ENCODE measurements around the gene SLC13A3. TPM values are rescaled to one million over a fixed set of nuclear protein-coding genes. Genes with fewer than 3 reads are reported as not detected.

The SLC13A3 gene
- total RNA-seq, 1 experiment from 2014 or later = 17.5 TPM

DNA sequence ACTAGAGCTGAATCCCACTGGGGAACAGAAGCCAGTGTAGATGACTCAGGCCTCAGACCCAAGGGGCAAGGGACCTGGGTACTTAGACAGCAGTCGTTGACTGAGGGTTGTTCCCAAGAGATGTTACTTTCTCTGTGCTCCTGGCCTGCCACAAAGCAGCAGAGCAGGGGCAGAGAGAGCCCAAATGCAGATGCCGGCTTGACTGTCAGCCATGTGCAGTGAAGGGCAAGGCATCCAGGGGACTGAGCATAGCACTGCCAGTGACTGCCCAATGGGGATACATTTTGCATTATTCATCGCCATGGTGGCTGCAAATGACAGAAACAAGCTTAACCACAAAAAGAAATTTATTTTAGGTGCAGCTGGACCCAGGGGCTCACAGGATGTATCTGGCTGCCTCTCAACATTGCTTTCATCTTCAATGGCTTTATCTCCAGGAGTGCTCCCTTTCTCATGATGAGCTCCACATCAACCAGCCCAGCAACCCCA lies 45.6 kb upstream of the SLC13A3 start:
- no peaks in the 10 kb centered on the region for H3K27me3 ChIP-seq (ENCODE audit: insufficient read depth, low read length)
- H3T11ph ChIP-seq (ENCODE audit: low read length) = no peak overlapping the region
- H3K4me1 ChIP-seq (ENCODE audit: insufficient read depth, low read length) = no peaks in the 10 kb centered on the region; the same call in 1 of the 2 replicates
- no peak overlapping the region for H3K4me2 ChIP-seq (ENCODE audit: insufficient read depth, insufficient read length, low read length)
- no peaks in the 10 kb centered on the region for H3K79me2 ChIP-seq (ENCODE audit: insufficient read depth, low read length)
- Mint-ChIP-seq H3K4me3 (no peak overlapping the region; a peak in 1 of 5 replicates), H3K9me3 (peaks cover 0 to 2% of the 10 kb centered on the region in 2 experiments), H3K27ac (no peak overlapping the region), H3K36me3 (ENCODE audit: insufficient read depth in 1 of 3, low read depth in 3 of 3) (no peaks in the 10 kb centered on the region; a peak in 1 of 7 replicates), H3K27me3 (ENCODE audit: low read depth) (no peaks in the 10 kb centered on the region), H3K4me1 (peaks cover 14 to 37% of the 10 kb centered on the region in 2 experiments)
- H2AK5ac ChIP-seq (ENCODE audit: insufficient read length, low read length) = no peak overlapping the region
- TF ChIP-seq, protein P1, sequence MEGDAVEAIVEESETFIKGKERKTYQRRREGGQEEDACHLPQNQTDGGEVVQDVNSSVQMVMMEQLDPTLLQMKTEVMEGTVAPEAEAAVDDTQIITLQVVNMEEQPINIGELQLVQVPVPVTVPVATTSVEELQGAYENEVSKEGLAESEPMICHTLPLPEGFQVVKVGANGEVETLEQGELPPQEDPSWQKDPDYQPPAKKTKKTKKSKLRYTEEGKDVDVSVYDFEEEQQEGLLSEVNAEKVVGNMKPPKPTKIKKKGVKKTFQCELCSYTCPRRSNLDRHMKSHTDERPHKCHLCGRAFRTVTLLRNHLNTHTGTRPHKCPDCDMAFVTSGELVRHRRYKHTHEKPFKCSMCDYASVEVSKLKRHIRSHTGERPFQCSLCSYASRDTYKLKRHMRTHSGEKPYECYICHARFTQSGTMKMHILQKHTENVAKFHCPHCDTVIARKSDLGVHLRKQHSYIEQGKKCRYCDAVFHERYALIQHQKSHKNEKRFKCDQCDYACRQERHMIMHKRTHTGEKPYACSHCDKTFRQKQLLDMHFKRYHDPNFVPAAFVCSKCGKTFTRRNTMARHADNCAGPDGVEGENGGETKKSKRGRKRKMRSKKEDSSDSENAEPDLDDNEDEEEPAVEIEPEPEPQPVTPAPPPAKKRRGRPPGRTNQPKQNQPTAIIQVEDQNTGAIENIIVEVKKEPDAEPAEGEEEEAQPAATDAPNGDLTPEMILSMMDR (conservative IDR thresholded peaks at IDR 0.05) = no peak
- DNase-seq = no peak
- H3K23ac ChIP-seq (ENCODE audit: insufficient read length, low read depth, low read length) = no peak overlapping the region
- H2BK15ac ChIP-seq (ENCODE audit: low read depth, low read length) = no peak overlapping the region
- no peak overlapping the region for H3K56ac ChIP-seq (ENCODE audit: insufficient read length, low read depth, low read length)
- H4K5ac ChIP-seq (ENCODE audit: insufficient read length, low read depth, low read length) = no peak overlapping the region
- no peaks in the 10 kb centered on the region for H3K9me3 ChIP-seq (ENCODE audit: control insufficient read depth, low read depth, low read length)
- no peak overlapping the region for H2AFZ ChIP-seq (ENCODE audit: low read length)
- H2BK20ac ChIP-seq (ENCODE audit: low read depth, low read length, poor library complexity, severe bottlenecking) = no peak overlapping the region
- no peak overlapping the region for H4K8ac ChIP-seq (replicated peaks; ENCODE audit: insufficient read length, low read depth, low read length)
- no peak overlapping the region for H3K27ac ChIP-seq (ENCODE audit: insufficient read length, low read depth, low read length)
- no peak overlapping the region for H3K18ac ChIP-seq (ENCODE audit: insufficient read length, low read depth, low read length)
- WGBS (ENCODE audit: extremely low coverage, insufficient read length, low lambda C conversion rate) = no CpG with 5 or more reads among the region's 3 CpGs
- no peaks in the 10 kb centered on the region for H4K20me1 ChIP-seq (ENCODE audit: control insufficient read depth, insufficient read depth, insufficient read length)
- no peak overlapping the region for H4K91ac ChIP-seq (ENCODE audit: insufficient read length, low read depth, low read length)
- H3K79me1 ChIP-seq (ENCODE audit: insufficient read depth, low read depth, low read length, poor library complexity, severe bottlenecking) = no peaks in the 10 kb centered on the region
- no peak overlapping the region for H3K4ac ChIP-seq (ENCODE audit: low read depth, low read length)
- no peak overlapping the region for H3K9ac ChIP-seq (ENCODE audit: extremely low read depth, insufficient read length, low read length)
- H2BK5ac ChIP-seq (ENCODE audit: insufficient read length, low read length) = no peak overlapping the region
- no peak overlapping the region for H2BK12ac ChIP-seq (ENCODE audit: insufficient read length, low read depth, low read length)
- no peak overlapping the region for H2BK120ac ChIP-seq (ENCODE audit: low read depth, low read length, poor library complexity, severe bottlenecking)
- H3K14ac ChIP-seq (ENCODE audit: insufficient read depth, low read length) = no peak overlapping the region
- no peaks in the 10 kb centered on the region for H3K23me2 ChIP-seq (ENCODE audit: insufficient read length, low read depth, low read length, poor library complexity, severe bottlenecking)

Measured in H9 (cell line).